Neural cell (in vitro differentiated cells): ENCODE measurements around the gene GSTA3. TPM values are rescaled to one million over a fixed set of nuclear protein-coding genes. Genes with fewer than 3 reads are reported as not detected.

Experiments used
- H2AFZ ChIP-seq: fragments of 200-600, 300-800 bp; sonication (generic), shearing (Covaris generic); 2 replicates; pipeline ENCODE4 v1.6.0; 2014; ENCODE audit warnings: low read depth, mild to moderate bottlenecking, antibody characterized with exemption, low read length, moderate library complexity
- H3F3A ChIP-seq: fragments of 200-600 bp; shearing (Covaris generic); 2 replicates; pipeline ENCODE4 v1.6.1; 2016; ENCODE audit warnings: mild to moderate bottlenecking, moderate library complexity, mixed read lengths, antibody characterized with exemption, low read length; ENCODE audit not compliant: insufficient read depth, poor library complexity, severe bottlenecking
- H3K27ac ChIP-seq: fragments of 200-600, 300-800 bp; sonication (generic), shearing (Covaris generic); 2 replicates; pipeline ENCODE4 v1.5.1; 2014; ENCODE audit warnings: mild to moderate bottlenecking, low read length, moderate library complexity
- H3K27me3 ChIP-seq: fragments of 300-800, 200-600 bp; sonication (generic), shearing (Covaris generic); 2 replicates; pipeline ENCODE4 v1.6.0; 2014; ENCODE audit warnings: mild to moderate bottlenecking, low read depth, low read length, moderate library complexity; ENCODE audit not compliant: insufficient read depth
- H3K36me3 ChIP-seq: fragments of 300-800, 200-600 bp; sonication (generic), shearing (Covaris generic); 2 replicates; pipeline ENCODE4 v1.5.1; 2014; ENCODE audit warnings: mild to moderate bottlenecking, antibody characterized with exemption, low read length, moderate library complexity; ENCODE audit not compliant: insufficient read depth
- H3K4me2 ChIP-seq: fragments of 300-800, 200-600 bp; sonication (generic), shearing (Covaris generic); 2 replicates; pipeline ENCODE4 v1.6.0; 2014; ENCODE audit warnings: mild to moderate bottlenecking, low read length
- H3K4me3 ChIP-seq: fragments of 300-800, 200-600 bp; sonication (generic), shearing (Covaris generic); 2 replicates; pipeline ENCODE4 v1.5.1; 2014; ENCODE audit warnings: mild to moderate bottlenecking, low read length, moderate library complexity
- H3K79me2 ChIP-seq: fragments of 200-600 bp; shearing (Covaris generic); replicated peaks from 2 replicates; pipeline ENCODE4 v1.6.0; 2014; ENCODE audit warnings: mild to moderate bottlenecking, low read length, moderate library complexity; ENCODE audit not compliant: insufficient read depth
- H3K9ac ChIP-seq: fragments of 300-800, 200-600 bp; sonication (generic), shearing (Covaris generic); 2 replicates; pipeline ENCODE4 v1.6.1; 2016; ENCODE audit warnings: mild to moderate bottlenecking, low read length, mixed read lengths
- H3K9me2 ChIP-seq: fragments of 200-600 bp; shearing (Covaris generic); 2 replicates; pipeline ENCODE4 v1.6.1; 2016; ENCODE audit warnings: mild to moderate bottlenecking, low read length, mixed read lengths; ENCODE audit not compliant: insufficient read depth
- H3K9me3 ChIP-seq: fragments of 200-600, 300-800 bp; sonication (generic), shearing (Covaris generic); 2 replicates; pipeline ENCODE4 v1.6.1; 2016; ENCODE audit warnings: mild to moderate bottlenecking, mixed run types, low read length, moderate library complexity, mixed read lengths
- H4K20me1 ChIP-seq: fragments of 200-600 bp; shearing (Covaris generic); 2 replicates; pipeline ENCODE4 v1.6.1; 2016; ENCODE audit warnings: mild to moderate bottlenecking, mixed run types; ENCODE audit not compliant: insufficient read depth
- CTCF ChIP-seq: fragments of 450-650 bp; IDR thresholded peaks from 2 replicates; pipeline ENCODE4 v1.5.1; 2014; ENCODE audit warnings: antibody characterized with exemption, mild to moderate bottlenecking, moderate library complexity; ENCODE audit not compliant: poor library complexity, severe bottlenecking
- EP300 ChIP-seq: fragments of 450-650 bp; conservative IDR thresholded peaks from 2 replicates; pipeline ENCODE4 v1.6.1; 2014; ENCODE audit warnings: antibody characterized with exemption, mild to moderate bottlenecking, moderate library complexity; ENCODE audit not compliant: poor library complexity, severe bottlenecking
- EZH2 ChIP-seq: fragments of 200-600, 300-800 bp; shearing (Covaris generic), sonication (generic); IDR thresholded peaks from 2 replicates; pipeline ENCODE4 v1.6.1; 2014; ENCODE audit warnings: antibody characterized with exemption, low read length, borderline replicate concordance, mild to moderate bottlenecking; ENCODE audit not compliant: insufficient read depth, poor library complexity, severe bottlenecking
- MXI1 ChIP-seq: fragments of 450-650 bp; conservative IDR thresholded peaks from 2 replicates; pipeline ENCODE4 v1.6.1; 2014; ENCODE audit warnings: antibody characterized with exemption, mild to moderate bottlenecking; ENCODE audit not compliant: poor library complexity, severe bottlenecking
- POLR2AphosphoS5 ChIP-seq: IDR thresholded peaks from 2 replicates; pipeline ENCODE4 v1.6.1; 2012
- RAD21 ChIP-seq: fragments of 450-650 bp; conservative IDR thresholded peaks from 2 replicates; pipeline ENCODE4 v1.6.1; 2014; ENCODE audit warnings: antibody characterized with exemption, mild to moderate bottlenecking, moderate library complexity
- REST ChIP-seq: IDR thresholded peaks from 2 replicates; pipeline ENCODE4 v1.6.1; 2012; ENCODE audit warnings: borderline replicate concordance
- SMC3 ChIP-seq: fragments of 450-650 bp; conservative IDR thresholded peaks from 2 replicates; pipeline ENCODE4 v1.6.1; 2014; ENCODE audit warnings: antibody characterized with exemption, mild to moderate bottlenecking, moderate library complexity; ENCODE audit not compliant: poor library complexity
- TAF1 ChIP-seq: IDR thresholded peaks from 2 replicates; pipeline ENCODE4 v1.6.1; 2012; ENCODE audit warnings: low read depth
- polyA plus RNA-seq: library from polyadenylated mRNA; depleted of rRNA; stranded (reverse); fragments of >200 nt; gene quantifications from 2 replicates; pipeline ENCODE4 v1.2.3, GENCODE V29; 2014

Gene GSTA3
- polyA plus RNA-seq, 1 donor from 2014 or later = not detected

GRCh38 chr6:52887910-52888524 is 21.5 kb downstream of the GSTA3 start:
- Histone ChIP-seq H2AFZ (no peak overlapping the region), H3F3A (no peaks in the 10 kb centered on the region), H3K9me3 (no peaks in the 10 kb centered on the region), H3K9ac (no peak overlapping the region), H3K9me2 (no peaks in the 10 kb centered on the region), H4K20me1 (no peaks in the 10 kb centered on the region), H3K36me3 (no peaks in the 10 kb centered on the region), H3K27me3 (no peaks in the 10 kb centered on the region), H3K27ac (no peak overlapping the region), H3K4me2 (no peak overlapping the region), H3K4me3 (no peak overlapping the region), H3K79me2 (no peaks in the 10 kb centered on the region)
- TF ChIP-seq MXI1 (no peak), REST (no peak), TAF1 (no peak)

- no peaks in the 10 kb centered on the region for H4K20me1 ChIP-seq
- H3K36me3 ChIP-seq = no peaks in the 10 kb centered on the region
- H3K27me3 ChIP-seq = no peaks in the 10 kb centered on the region
- H3K79me2 ChIP-seq = no peaks in the 10 kb centered on the region
- H3K9ac ChIP-seq = no peak overlapping the region
- no peaks in the 10 kb centered on the region for H3K9me3 ChIP-seq
- no peak overlapping the region for H2AFZ ChIP-seq
- no peak overlapping the region for H3K27ac ChIP-seq
- H3K4me3 ChIP-seq = no peak overlapping the region
- no peak overlapping the region for H3K4me2 ChIP-seq
- TF ChIP-seq POLR2AphosphoS5 (no peak), RAD21 (peak; percentile 11), CTCF (peak; percentile 55)
- H3K9me2 ChIP-seq = no peaks in the 10 kb centered on the region
- no peaks in the 10 kb centered on the region for H3F3A ChIP-seq
Observed at GRCh38 chr6:52881996-52882841, 27.3 kb downstream of the GSTA3 start.

- Histone ChIP-seq H3K27me3 (no peaks in the 10 kb centered on the region), H4K20me1 (no peaks in the 10 kb centered on the region), H3K4me2 (no peak overlapping the region), H3F3A (no peaks in the 10 kb centered on the region), H3K9me3 (no peaks in the 10 kb centered on the region), H3K79me2 (no peaks in the 10 kb centered on the region), H3K36me3 (no peaks in the 10 kb centered on the region), H2AFZ (no peak overlapping the region), H3K9me2 (no peaks in the 10 kb centered on the region), H3K27ac (no peak overlapping the region), H3K4me3 (no peak overlapping the region), H3K9ac (no peak overlapping the region)
- TF ChIP-seq EZH2 (no peak), MXI1 (no peak), CTCF (no peak), TAF1 (no peak), POLR2AphosphoS5 (no peak), EP300 (no peak), REST (no peak), RAD21 (no peak), SMC3 (no peak)
Observed at GRCh38 chr6:52881662-52881995, 27.9 kb downstream of the GSTA3 start.
